ENCODE results near the gene MAP7D1.

The MAP7D1 gene

GRCh38 chr1:36176106-36176949, 20.4 kb downstream of the MAP7D1 start:
- POLR2A ChIA-PET, result no interaction called here
- H3K36me3 ChIP-seq (ENCODE audit: control insufficient read depth in 4 of 4, insufficient read depth in 4 of 4, low read length in 3 of 4), result peaks cover 26 to 97% (median 81%) of the 10 kb centered on the region in 4 experiments
- peaks cover 0 to 5% (median 3%) of the 10 kb centered on the region in 4 experiments for H3K4me1 ChIP-seq (ENCODE audit: control extremely low read depth in 1 of 4, control insufficient read depth in 4 of 4, insufficient read depth in 4 of 4, low read length in 3 of 4)

GRCh38 chr1:36177589-36178431, 21.9 kb downstream of the MAP7D1 start:
- no peak overlapping the region for H3K27ac ChIP-seq (ENCODE audit: insufficient read depth in 1 of 2, low read depth in 1 of 2, low read length in 2 of 2, poor library complexity in 1 of 2, severe bottlenecking in 2 of 2)
- H3K27me3 ChIP-seq (replicated peaks in 2 of 5; ENCODE audit: control insufficient read depth in 4 of 5, insufficient read depth in 5 of 5, low read length in 4 of 5), result no peaks in the 10 kb centered on the region
- peaks cover 0 to 5% (median 3%) of the 10 kb centered on the region in 4 experiments for H3K4me1 ChIP-seq (ENCODE audit: control extremely low read depth in 1 of 4, control insufficient read depth in 4 of 4, insufficient read depth in 4 of 4, low read length in 3 of 4)
- CTCF ChIA-PET, result interaction anchor here (1.3 kb wide), 1 partner anchor 15 kb away, joined by 3 read pairs; no protein-coding TSS in a partner anchor
- WGBS (ENCODE audit: insufficient coverage), result 96% methylated on average over 26 of the region's 33 CpGs
- POLR2A ChIA-PET, result no interaction called here
- no peak overlapping the region for H3K4me3 ChIP-seq (ENCODE audit: control insufficient read depth in 1 of 7, extremely low read depth in 1 of 7, insufficient read depth in 4 of 7, low read depth in 2 of 7, low read length in 6 of 7)
- no peaks in the 10 kb centered on the region for H3K9me3 ChIP-seq (ENCODE audit: control extremely low read depth in 1 of 5, control insufficient read depth in 4 of 5, insufficient read depth in 2 of 5, low read depth in 1 of 5, low read length in 4 of 5)
- H3K36me3 ChIP-seq (ENCODE audit: control insufficient read depth in 4 of 4, insufficient read depth in 4 of 4, low read length in 3 of 4), result peaks cover 18 to 89% (median 74%) of the 10 kb centered on the region in 4 experiments
- no peak for DNase-seq

More at GRCh38 chr1:36176106-36176949, 20.4 kb downstream of the MAP7D1 start:
- 97% methylated on average over 68 of the region's 76 CpGs for WGBS (ENCODE audit: insufficient coverage)
- Histone ChIP-seq H3K27me3 (replicated peaks in 2 of 5; ENCODE audit: control insufficient read depth in 4 of 5, insufficient read depth in 5 of 5, low read length in 4 of 5) (no peaks in the 10 kb centered on the region), H3K4me3 (ENCODE audit: control insufficient read depth in 1 of 7, extremely low read depth in 1 of 7, insufficient read depth in 4 of 7, low read depth in 2 of 7, low read length in 6 of 7) (no peak overlapping the region), H3K9me3 (ENCODE audit: control extremely low read depth in 1 of 5, control insufficient read depth in 4 of 5, insufficient read depth in 2 of 5, low read depth in 1 of 5, low read length in 4 of 5) (no peaks in the 10 kb centered on the region), H3K27ac (ENCODE audit: insufficient read depth in 1 of 2, low read depth in 1 of 2, low read length in 2 of 2, poor library complexity in 1 of 2, severe bottlenecking in 2 of 2) (peak overlapping the region in 1 of 2 experiments; percentile 68)
- no peak for DNase-seq
- CTCF ChIA-PET, result no interaction called here

GRCh38 chr1:36178471-36179219, 22.7 kb downstream of the MAP7D1 start:
- H3K27me3 ChIP-seq (replicated peaks in 2 of 5; ENCODE audit: control insufficient read depth in 4 of 5, insufficient read depth in 5 of 5, low read length in 4 of 5), result no peaks in the 10 kb centered on the region
- POLR2A ChIA-PET, result interaction anchor here (1.0 kb wide), 1 partner anchor 29 kb away, joined by 6 read pairs; the partner anchor contains the start of gene TRAPPC3
- DNase-seq, result no peak
- no peak overlapping the region for H3K4me3 ChIP-seq (ENCODE audit: control insufficient read depth in 1 of 7, extremely low read depth in 1 of 7, insufficient read depth in 4 of 7, low read depth in 2 of 7, low read length in 6 of 7)
- 97% methylated on average over 54 of the region's 62 CpGs for WGBS (ENCODE audit: insufficient coverage)
- H3K36me3 ChIP-seq (ENCODE audit: control insufficient read depth in 4 of 4, insufficient read depth in 4 of 4, low read length in 3 of 4), result peaks cover 11 to 80% (median 67%) of the 10 kb centered on the region in 4 experiments
- H3K9me3 ChIP-seq (ENCODE audit: control extremely low read depth in 1 of 5, control insufficient read depth in 4 of 5, insufficient read depth in 2 of 5, low read depth in 1 of 5, low read length in 4 of 5), result no peaks in the 10 kb centered on the region
- H3K27ac ChIP-seq (ENCODE audit: insufficient read depth in 1 of 2, low read depth in 1 of 2, low read length in 2 of 2, poor library complexity in 1 of 2, severe bottlenecking in 2 of 2), result no peak overlapping the region
- H3K4me1 ChIP-seq (ENCODE audit: control extremely low read depth in 1 of 4, control insufficient read depth in 4 of 4, insufficient read depth in 4 of 4, low read length in 3 of 4), result peaks cover 0 to 5% (median 3%) of the 10 kb centered on the region in 4 experiments
- CTCF ChIA-PET, result interaction anchor here (1.6 kb wide), 1 partner anchor 16 kb away, joined by 4 read pairs; no protein-coding TSS in a partner anchor

- no peak for DNase-seq
- ChIA-PET CTCF (interaction anchor here (1.3 to 1.7 kb wide), 4 partner anchors 13 to 44 kb away, joined by 3 to 7 read pairs (median 4); partner anchors contain the start of gene TRAPPC3), POLR2A (interaction anchor here (1.0 kb wide), 1 partner anchor 30 kb away, joined by 6 read pairs; the partner anchor contains the start of gene TRAPPC3)
- Histone ChIP-seq H3K4me3 (ENCODE audit: control insufficient read depth in 1 of 7, extremely low read depth in 1 of 7, insufficient read depth in 4 of 7, low read depth in 2 of 7, low read length in 6 of 7) (no peak overlapping the region), H3K27ac (ENCODE audit: insufficient read depth in 1 of 2, low read depth in 1 of 2, low read length in 2 of 2, poor library complexity in 1 of 2, severe bottlenecking in 2 of 2) (no peak overlapping the region), H3K4me1 (ENCODE audit: control extremely low read depth in 1 of 4, control insufficient read depth in 4 of 4, insufficient read depth in 4 of 4, low read length in 3 of 4) (peaks cover 0 to 5% (median 3%) of the 10 kb centered on the region in 4 experiments), H3K9me3 (ENCODE audit: control extremely low read depth in 1 of 5, control insufficient read depth in 4 of 5, insufficient read depth in 2 of 5, low read depth in 1 of 5, low read length in 4 of 5) (no peaks in the 10 kb centered on the region), H3K27me3 (replicated peaks in 2 of 5; ENCODE audit: control insufficient read depth in 4 of 5, insufficient read depth in 5 of 5, low read length in 4 of 5) (no peaks in the 10 kb centered on the region), H3K36me3 (ENCODE audit: control insufficient read depth in 4 of 4, insufficient read depth in 4 of 4, low read length in 3 of 4) (peaks cover 6 to 75% (median 61%) of the 10 kb centered on the region in 4 experiments)
- WGBS (ENCODE audit: insufficient coverage), result 99% methylated on average over 16 of the region's 19 CpGs
These were observed 23.2 kb downstream of the MAP7D1 start for GRCh38 chr1:36179220-36179600.

- no CpG with 5 or more reads among the region's 2 CpGs for WGBS (ENCODE audit: insufficient coverage)
- no peaks in the 10 kb centered on the region for H3K9me3 ChIP-seq (ENCODE audit: control extremely low read depth in 1 of 5, control insufficient read depth in 4 of 5, insufficient read depth in 2 of 5, low read depth in 1 of 5, low read length in 4 of 5)
- peaks cover 0 to 41% (median 32%) of the 10 kb centered on the region in 4 experiments for H3K36me3 ChIP-seq (ENCODE audit: control insufficient read depth in 4 of 4, insufficient read depth in 4 of 4, low read length in 3 of 4)
- ChIA-PET POLR2A (interaction anchor here (1.1 to 2.0 kb wide), 3 partner anchors 27 to 42 kb away, joined by 3 to 12 read pairs (median 4); partner anchors contain the start of genes MAP7D1, THRAP3 and TRAPPC3), CTCF (interaction anchor here (0.8 to 7.6 kb wide), 9 partner anchors 10 to 86 kb away, joined by 3 to 134 read pairs (median 4); partner anchors contain the start of genes MAP7D1, THRAP3 and TRAPPC3)
- H3K27ac ChIP-seq (ENCODE audit: insufficient read depth in 1 of 2, low read depth in 1 of 2, low read length in 2 of 2, poor library complexity in 1 of 2, severe bottlenecking in 2 of 2), result no peak overlapping the region
- peaks cover 0 to 2% (median under 1%) of the 10 kb centered on the region in 4 experiments for H3K4me1 ChIP-seq (ENCODE audit: control extremely low read depth in 1 of 4, control insufficient read depth in 4 of 4, insufficient read depth in 4 of 4, low read length in 3 of 4)
- peak in 1 of 3 donors; percentile 12 for DNase-seq
- no peaks in the 10 kb centered on the region for H3K27me3 ChIP-seq (replicated peaks in 2 of 5; ENCODE audit: control insufficient read depth in 4 of 5, insufficient read depth in 5 of 5, low read length in 4 of 5)
- no peak overlapping the region for H3K4me3 ChIP-seq (ENCODE audit: control insufficient read depth in 1 of 7, extremely low read depth in 1 of 7, insufficient read depth in 4 of 7, low read depth in 2 of 7, low read length in 6 of 7)
These were observed 26.8 kb downstream of the MAP7D1 start for GRCh38 chr1:36182734-36183133.

- CTCF ChIA-PET, result interaction anchor here (1.0 to 7.6 kb wide), 9 partner anchors 15 to 87 kb away, joined by 3 to 134 read pairs (median 4); partner anchors contain the start of genes MAP7D1, THRAP3 and TRAPPC3
- no peaks in the 10 kb centered on the region for H3K9me3 ChIP-seq (ENCODE audit: control extremely low read depth in 1 of 5, control insufficient read depth in 4 of 5, insufficient read depth in 2 of 5, low read depth in 1 of 5, low read length in 4 of 5)
- no peak overlapping the region for H3K27ac ChIP-seq (ENCODE audit: insufficient read depth in 1 of 2, low read depth in 1 of 2, low read length in 2 of 2, poor library complexity in 1 of 2, severe bottlenecking in 2 of 2)
- H3K4me3 ChIP-seq (ENCODE audit: control insufficient read depth in 1 of 7, extremely low read depth in 1 of 7, insufficient read depth in 4 of 7, low read depth in 2 of 7, low read length in 6 of 7), result no peak overlapping the region
- peaks cover 0 to 4% (median 4%) of the 10 kb centered on the region in 4 experiments for H3K4me1 ChIP-seq (ENCODE audit: control extremely low read depth in 1 of 4, control insufficient read depth in 4 of 4, insufficient read depth in 4 of 4, low read length in 3 of 4)
- H3K27me3 ChIP-seq (replicated peaks in 2 of 5; ENCODE audit: control insufficient read depth in 4 of 5, insufficient read depth in 5 of 5, low read length in 4 of 5), result no peaks in the 10 kb centered on the region
- 93% methylated on average over 2 of the region's 2 CpGs for WGBS (ENCODE audit: insufficient coverage)
- no peak for DNase-seq
- POLR2A ChIA-PET, result interaction anchor here (1.1 to 2.0 kb wide), 3 partner anchors 28 to 41 kb away, joined by 3 to 12 read pairs (median 4); partner anchors contain the start of genes MAP7D1, THRAP3 and TRAPPC3
- H3K36me3 ChIP-seq (ENCODE audit: control insufficient read depth in 4 of 4, insufficient read depth in 4 of 4, low read length in 3 of 4), result peaks cover 0 to 34% (median 28%) of the 10 kb centered on the region in 4 experiments
These were observed 27.4 kb downstream of the MAP7D1 start for GRCh38 chr1:36183309-36183856.
